GM15510 (cell line): ENCODE results near the gene SRMS.

Source experiments
- POLR2A ChIP-seq: IDR thresholded peaks from 3 replicates; pipeline ENCODE4 v1.6.1; 2011; ENCODE audit warnings: borderline replicate concordance; ENCODE audit not compliant: insufficient read length; ENCODE audit errors: extremely low read depth

SRMS gene

GRCh38 chr20:63572071-63572787 is 24.7 kb upstream of the SRMS start:
- no peak for TF ChIP-seq POLR2A

- no peak for TF ChIP-seq POLR2A
These were observed 22.9 kb upstream of the SRMS start for GRCh38 chr20:63570281-63571086.

- TF ChIP-seq POLR2A: no peak
These were observed 21.7 kb upstream of the SRMS start for GRCh38 chr20:63568986-63569949.

- TF ChIP-seq POLR2A: no peak
These were observed 20.8 kb upstream of the SRMS start for GRCh38 chr20:63568170-63568981.

GRCh38 chr20:63567386-63568169 is 20.0 kb upstream of the SRMS start:
- no peak for TF ChIP-seq POLR2A

- TF ChIP-seq POLR2A: no peak
These were observed 19.5 kb upstream of the SRMS start for GRCh38 chr20:63567136-63567385.

- no peak for TF ChIP-seq POLR2A
These were observed 19.0 kb upstream of the SRMS start for GRCh38 chr20:63566395-63567135.

GRCh38 chr20:63565699-63566335 is 18.3 kb upstream of the SRMS start:
- TF ChIP-seq POLR2A: no peak

GRCh38 chr20:63565021-63565698 is 17.6 kb upstream of the SRMS start:
- TF ChIP-seq POLR2A: no peak

- TF ChIP-seq POLR2A: no peak
These were observed 16.7 kb upstream of the SRMS start for GRCh38 chr20:63564036-63564810.

- no peak for TF ChIP-seq POLR2A
These were observed 15.8 kb upstream of the SRMS start for GRCh38 chr20:63563225-63563935.
